M059J (cell line): Measurements from ENCODE around the gene CEP89. TPM values are rescaled to one million over a fixed set of nuclear protein-coding genes. Genes with fewer than 3 reads are reported as not detected.
A peak's percentile ranks its signal among the peaks of the same experiment; 100 is the strongest.
"Not testable (repeated sequence)": the region's sequence is repeated elsewhere in the genome, so short reads cannot be mapped to it uniquely, and the experiment has no call there.

Experiments
- DNase-seq: peaks from one replicate; pipeline ENCODE4 v3.0.0-alpha.2; 2012; ENCODE audit warnings: low read depth
- total RNA-seq: library from RNA; depleted of rRNA; stranded (reverse); fragments of >200 nt; shearing (Covaris generic); gene quantifications from 2 replicates; pipeline ENCODE4 v1.2.3, GENCODE V29; 2014

CEP89 gene
- total RNA-seq, 1 experiment from 2014 or later, result 20.7 TPM

- DNase-seq, result no peak
Measured at GRCh38 chr19:32895384-32895783, 76.4 kb downstream of the CEP89 start.

GRCh38 chr19:32891609-32892008 lies 80.1 kb downstream of the CEP89 start:
- DNase-seq, result no peak

GRCh38 chr19:32890841-32891240 lies 80.9 kb downstream of the CEP89 start:
- no peak for DNase-seq

- DNase-seq, result no peak
Measured at GRCh38 chr19:32890326-32890725, 81.4 kb downstream of the CEP89 start.

GRCh38 chr19:32889137-32889934 lies 82.4 kb downstream of the CEP89 start:
- no peak for DNase-seq

- no peak for DNase-seq
Measured at GRCh38 chr19:32887572-32888215, 84.1 kb downstream of the CEP89 start.

- no peak for DNase-seq
Measured at GRCh38 chr19:32886241-32886640, 85.5 kb downstream of the CEP89 start.

GRCh38 chr19:32885255-32885654 lies 86.5 kb downstream of the CEP89 start:
- DNase-seq, result not testable (repeated sequence)

- DNase-seq, result no peak
Measured at GRCh38 chr19:32881766-32882165, 90.0 kb downstream of the CEP89 start.

- no peak for DNase-seq
Measured at GRCh38 chr19:32880622-32881021, 91.1 kb downstream of the CEP89 start.

- no peak for DNase-seq
Measured at GRCh38 chr19:32879741-32880140, 92.0 kb downstream of the CEP89 start.

GRCh38 chr19:32878988-32879387 lies 92.8 kb downstream of the CEP89 start:
- no peak for DNase-seq

GRCh38 chr19:32877977-32878745 lies 93.6 kb downstream of the CEP89 start:
- DNase-seq, result no peak

- no peak for DNase-seq
Measured at GRCh38 chr19:32877323-32877912, 94.3 kb downstream of the CEP89 start.

GRCh38 chr19:32876919-32877285 lies 94.9 kb downstream of the CEP89 start:
- peak; percentile 77 for DNase-seq

- DNase-seq, result peak; percentile 9
Measured at GRCh38 chr19:32876236-32876918, 95.4 kb downstream of the CEP89 start.

GRCh38 chr19:32875428-32875827 lies 96.3 kb downstream of the CEP89 start:
- no peak for DNase-seq

- DNase-seq, result no peak
Measured at GRCh38 chr19:32874605-32875004, 97.2 kb downstream of the CEP89 start.

GRCh38 chr19:32873247-32873959 lies 98.4 kb downstream of the CEP89 start:
- DNase-seq, result no peak

GRCh38 chr19:32872391-32872790 lies 99.4 kb downstream of the CEP89 start:
- DNase-seq, result no peak

GRCh38 chr19:32870981-32871451 lies 100.7 kb downstream of the CEP89 start:
- DNase-seq, result no peak
